Loucy (cell line): Measurements from ENCODE around the gene NUDT4.

Source experiments
- H2AFZ ChIP-seq: fragments of 200-600 bp; sonication (generic); 2 replicates; pipeline ENCODE4 v1.6.0; 2016; ENCODE audit warnings: antibody characterized with exemption, mild to moderate bottlenecking, low read length, moderate library complexity
- H3F3A ChIP-seq: fragments of 200-600 bp; 2 replicates; pipeline ENCODE4 v1.6.0; 2016; ENCODE audit warnings: antibody characterized with exemption, low read depth, mild to moderate bottlenecking
- H3K27me3 ChIP-seq: fragments of 200-600 bp; sonication (generic); 2 replicates; pipeline ENCODE4 v1.6.1; 2014; ENCODE audit warnings: low read length, mild to moderate bottlenecking; ENCODE audit not compliant: insufficient read depth, poor library complexity, severe bottlenecking
- H3K36me3 ChIP-seq: fragments of 200-600 bp; sonication (generic); 2 replicates; pipeline ENCODE4 v1.6.1; 2016; ENCODE audit warnings: low read length; ENCODE audit not compliant: insufficient read depth
- H3K4me1 ChIP-seq: fragments of 200-600 bp; sonication (generic); 2 replicates; pipeline ENCODE4 v1.5.1; 2014; ENCODE audit warnings: low read length, mild to moderate bottlenecking; ENCODE audit not compliant: insufficient read depth, poor library complexity, severe bottlenecking
- H3K4me2 ChIP-seq: fragments of 200-600 bp; sonication (generic); 2 replicates; pipeline ENCODE4 v1.6.0; 2014; ENCODE audit warnings: antibody characterized with exemption, low read length, low read depth, mild to moderate bottlenecking; ENCODE audit not compliant: poor library complexity, severe bottlenecking
- H3K4me3 ChIP-seq: fragments of 200-600 bp; sonication (generic); 2 replicates; pipeline ENCODE4 v1.5.1; 2014; ENCODE audit warnings: low read length, mild to moderate bottlenecking, mixed read lengths; ENCODE audit not compliant: poor library complexity, severe bottlenecking
- H3K79me2 ChIP-seq: fragments of 200-600 bp; sonication (generic); 2 replicates; pipeline ENCODE4 v1.6.1; 2014; ENCODE audit warnings: low read length; ENCODE audit not compliant: insufficient read depth
- H3K9ac ChIP-seq: fragments of 200-600 bp; sonication (generic); 2 replicates; pipeline ENCODE4 v1.6.0; 2014; ENCODE audit warnings: mild to moderate bottlenecking, low read depth, low read length, moderate library complexity; ENCODE audit not compliant: poor library complexity, severe bottlenecking
- H3K9me2 ChIP-seq: fragments of 200-600 bp; sonication (generic); replicated peaks from 2 replicates; pipeline ENCODE4 v1.6.1; 2016; ENCODE audit warnings: low read depth, low read length, mixed read lengths
- H3K9me3 ChIP-seq: fragments of 200-600 bp; sonication (generic); 2 replicates; pipeline ENCODE4 v1.6.1; 2014; ENCODE audit warnings: mild to moderate bottlenecking, antibody characterized with exemption, low read length, low read depth; ENCODE audit not compliant: insufficient read depth
- H4K20me1 ChIP-seq: fragments of 200-600 bp; sonication (generic); 2 replicates; pipeline ENCODE4 v1.6.0; 2014; ENCODE audit warnings: antibody characterized with exemption, low read length, mild to moderate bottlenecking; ENCODE audit not compliant: insufficient read depth, poor library complexity, severe bottlenecking
- CTCF ChIP-seq: fragments of 200-600 bp; sonication (generic); conservative IDR thresholded peaks from 2 replicates; pipeline ENCODE4 v1.5.1; 2014; ENCODE audit warnings: mild to moderate bottlenecking, antibody characterized with exemption, low read length
- EZH2phosphoT487 ChIP-seq: fragments of 200-600 bp; IDR thresholded peaks from 2 replicates; pipeline ENCODE4 v1.6.1; 2018; ENCODE audit warnings: antibody characterized with exemption, mild to moderate bottlenecking, moderate library complexity, borderline replicate concordance

NUDT4 gene

DNA sequence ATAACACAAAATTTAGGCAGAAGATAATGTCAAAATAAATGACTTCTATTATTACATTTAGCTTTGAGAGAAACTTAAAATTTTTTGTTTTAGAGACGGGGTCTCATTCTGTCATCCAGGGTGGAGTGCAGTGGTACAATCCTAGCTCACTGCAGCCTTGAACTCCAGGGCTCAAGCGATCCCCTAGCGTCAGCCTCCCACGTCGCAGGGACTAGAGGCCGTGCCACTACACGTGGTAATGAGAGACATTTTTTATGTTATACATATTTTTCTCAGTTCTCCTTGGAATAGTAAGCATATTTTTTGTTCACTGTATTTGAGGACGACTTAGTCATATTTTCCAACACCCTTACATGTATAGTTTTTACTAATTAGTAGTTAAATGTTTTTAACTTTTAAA lies 21.5 kb upstream of the NUDT4 start:
- Histone ChIP-seq H3F3A (no peaks in the 10 kb centered on the region), H4K20me1 (no peaks in the 10 kb centered on the region)
- TF ChIP-seq EZH2phosphoT487: no peak
- no peak for TF ChIP-seq CTCF

DNA sequence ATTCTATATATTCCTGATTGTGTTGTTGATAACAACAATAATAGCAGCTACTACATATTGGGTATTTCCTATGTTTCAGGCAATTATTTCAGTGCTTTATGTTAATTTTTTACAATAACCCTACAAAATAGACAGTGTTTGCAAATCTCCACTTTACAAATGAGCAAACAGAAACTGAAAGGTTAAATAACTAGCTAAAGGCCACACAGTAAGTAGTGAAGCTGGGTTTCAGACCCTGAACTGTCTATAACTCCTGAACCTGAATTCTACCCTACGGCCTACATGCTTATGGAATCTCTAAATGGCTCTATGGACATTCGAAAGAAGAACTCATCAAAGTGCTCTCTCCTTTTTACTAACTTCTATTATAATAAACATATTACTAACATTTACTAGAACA lies 19.7 kb upstream of the NUDT4 start:
- Histone ChIP-seq H3K36me3 (no peaks in the 10 kb centered on the region), H2AFZ (no peak overlapping the region), H4K20me1 (no peaks in the 10 kb centered on the region), H3K4me1 (no peaks in the 10 kb centered on the region), H3K79me2 (no peaks in the 10 kb centered on the region), H3K9me2 (no peaks in the 10 kb centered on the region), H3K27me3 (no peaks in the 10 kb centered on the region), H3K9ac (no peak overlapping the region), H3K9me3 (no peaks in the 10 kb centered on the region), H3K4me2 (no peak overlapping the region), H3F3A (no peaks in the 10 kb centered on the region), H3K4me3 (no peak overlapping the region)
- TF ChIP-seq EZH2phosphoT487 (no peak), CTCF (no peak)

More for the DNA sequence above, 21.5 kb upstream of the NUDT4 start:
- no peaks in the 10 kb centered on the region for H3K79me2 ChIP-seq
- H3K9me3 ChIP-seq: no peaks in the 10 kb centered on the region
- H3K9me2 ChIP-seq: no peaks in the 10 kb centered on the region
- no peak overlapping the region for H3K4me3 ChIP-seq
- H3K4me2 ChIP-seq: no peak overlapping the region
- no peak overlapping the region for H3K9ac ChIP-seq
- H2AFZ ChIP-seq: no peak overlapping the region
- no peaks in the 10 kb centered on the region for H3K27me3 ChIP-seq
- no peaks in the 10 kb centered on the region for H3K36me3 ChIP-seq
- H3K4me1 ChIP-seq: no peaks in the 10 kb centered on the region

GRCh38 chr12:93358821-93359220 lies 18.9 kb upstream of the NUDT4 start:
- H3K4me1 ChIP-seq: peaks cover 2% of the 10 kb centered on the region
- H3K27me3 ChIP-seq: no peaks in the 10 kb centered on the region
- no peaks in the 10 kb centered on the region for H4K20me1 ChIP-seq
- H3K9me3 ChIP-seq: no peaks in the 10 kb centered on the region
- TF ChIP-seq EZH2phosphoT487: no peak
- TF ChIP-seq CTCF: no peak
- no peak overlapping the region for H3K9ac ChIP-seq
- no peaks in the 10 kb centered on the region for H3K79me2 ChIP-seq
- H3K4me2 ChIP-seq: no peak overlapping the region
- H3K9me2 ChIP-seq: no peaks in the 10 kb centered on the region
- no peaks in the 10 kb centered on the region for H3F3A ChIP-seq
- no peak overlapping the region for H3K4me3 ChIP-seq
- no peak overlapping the region for H2AFZ ChIP-seq
- no peaks in the 10 kb centered on the region for H3K36me3 ChIP-seq
